Immature natural killer cell (primary cell): ENCODE results near the gene GBP7. TPM values are rescaled to one million over a fixed set of nuclear protein-coding genes. Genes with fewer than 3 reads are reported as not detected.
"Not testable (repeated sequence)": the region's sequence is repeated elsewhere in the genome, so short reads cannot be mapped to it uniquely, and the experiment has no call there.

Experiments used
- DNase-seq, 3 donors: peaks; one replicate each; pipeline ENCODE4 v3.0.0; 2022; ENCODE audit warnings: mixed read lengths in 1 of 3
- H3K27ac Mint-ChIP-seq, 6 donors: one replicate each; pipeline ENCODE4 v1.8.0; 2020; ENCODE audit warnings: mixed read lengths in 6 of 6, mild to moderate bottlenecking in 5 of 6, inconsistent platforms in 4 of 6, moderate library complexity in 3 of 6
- H3K27me3 Mint-ChIP-seq, 3 donors: one replicate each; pipeline ENCODE4 v1.8.0; 2020 to 2021; ENCODE audit warnings: low read depth in 3 of 3, mild to moderate bottlenecking in 3 of 3, mixed read lengths in 3 of 3, moderate library complexity in 3 of 3, inconsistent platforms in 1 of 3
- H3K36me3 Mint-ChIP-seq, 3 donors: one replicate each; pipeline ENCODE4 v1.8.0; 2020; ENCODE audit warnings: mixed read lengths in 3 of 3, inconsistent platforms in 2 of 3, mild to moderate bottlenecking in 2 of 3
- H3K4me1 Mint-ChIP-seq, 2 donors: one replicate each; pipeline ENCODE4 v1.8.0; 2020; ENCODE audit warnings: inconsistent platforms in 2 of 2, mild to moderate bottlenecking in 2 of 2, mixed read lengths in 2 of 2, moderate library complexity in 1 of 2
- H3K4me3 Mint-ChIP-seq, 5 donors: one replicate each; pipeline ENCODE4 v1.8.0; 2020; ENCODE audit warnings: mild to moderate bottlenecking in 5 of 5, mixed read lengths in 5 of 5, inconsistent platforms in 3 of 5, moderate library complexity in 3 of 5
- H3K9me3 Mint-ChIP-seq, 6 donors: one replicate each; pipeline ENCODE4 v1.8.0; 2020; ENCODE audit warnings: mild to moderate bottlenecking in 6 of 6, mixed read lengths in 6 of 6, inconsistent platforms in 4 of 6, moderate library complexity in 3 of 6
- polyA plus RNA-seq, 3 donors: library from polyadenylated mRNA; unstranded; fragments of 300-500 nt; fragmentation: Illumina TruSeq; gene quantifications; one replicate each; pipeline ENCODE4 v1.2.3, GENCODE V29; 2021

GBP7 gene, protein sequence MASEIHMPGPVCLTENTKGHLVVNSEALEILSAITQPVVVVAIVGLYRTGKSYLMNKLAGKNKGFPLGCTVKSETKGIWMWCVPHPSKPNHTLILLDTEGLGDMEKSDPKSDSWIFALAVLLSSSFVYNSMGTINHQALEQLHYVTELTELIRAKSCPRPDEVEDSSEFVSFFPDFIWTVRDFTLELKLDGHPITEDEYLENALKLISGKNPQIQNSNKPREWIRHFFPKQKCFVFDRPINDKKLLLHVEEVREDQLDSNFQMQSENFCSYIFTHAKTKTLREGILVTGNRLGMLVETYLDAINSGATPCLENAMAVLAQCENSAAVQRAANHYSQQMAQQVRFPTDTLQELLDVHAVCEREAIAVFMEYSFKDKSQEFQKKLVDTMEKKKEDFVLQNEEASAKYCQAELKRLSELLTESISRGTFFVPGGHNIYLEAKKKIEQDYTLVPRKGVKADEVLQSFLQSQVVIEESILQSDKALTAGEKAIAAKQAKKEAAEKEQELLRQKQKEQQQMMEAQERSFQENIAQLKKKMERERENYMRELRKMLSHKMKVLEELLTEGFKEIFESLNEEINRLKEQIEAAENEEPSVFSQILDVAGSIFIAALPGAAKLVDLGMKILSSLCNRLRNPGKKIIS
- polyA plus RNA-seq: not detected

DNA sequence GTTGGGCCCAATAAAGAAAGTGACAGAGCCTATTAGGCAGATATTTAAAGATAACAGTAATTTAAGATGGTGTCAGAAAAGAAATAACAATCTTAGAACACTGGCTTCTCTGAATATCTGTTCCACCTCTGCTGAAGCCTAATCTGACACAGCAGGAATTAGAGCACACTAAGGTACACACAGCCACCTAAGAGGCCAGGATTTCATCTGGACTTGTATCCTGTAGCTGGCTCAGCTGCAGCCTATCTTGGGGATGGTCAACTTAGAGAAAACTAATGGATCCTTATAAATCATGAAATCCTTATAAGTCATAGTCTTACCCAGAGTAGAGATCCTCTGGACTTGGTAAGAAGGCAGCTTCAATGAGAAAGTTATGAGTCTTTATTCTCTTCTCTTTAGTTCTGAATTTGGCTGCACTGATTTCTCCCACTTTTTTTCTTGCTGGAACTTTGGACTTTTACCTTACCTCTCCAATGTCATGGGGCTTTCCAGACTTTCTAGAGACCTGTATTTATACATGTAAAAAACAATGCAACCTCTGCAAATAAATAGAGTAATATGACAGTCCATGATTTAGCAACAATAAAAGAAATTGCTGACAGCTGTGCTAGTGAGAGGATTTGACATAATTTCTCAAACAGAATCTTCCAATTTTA, at the start of gene GBP7:
Gene GBP7, minus strand, starts transcription at position 403 of the 656 bp plus-strand sequence. CDS start 4,068 bp downstream, outside the sequence.
- H3K27ac Mint-ChIP-seq: no peak within 1 kb of the TSS
- no peak within 1 kb of the TSS for H3K4me3 Mint-ChIP-seq
- no peaks in the 10 kb centered on the region for H3K9me3 Mint-ChIP-seq
- H3K27me3 Mint-ChIP-seq: peaks cover 0 to 8% (median 1%) of the 10 kb centered on the region in 3 donors
- no peak for DNase-seq
- H3K36me3 Mint-ChIP-seq: peaks cover 0 to 5% (median 0%) of the 10 kb centered on the region in 3 donors
- no peaks in the 10 kb centered on the region for H3K4me1 Mint-ChIP-seq

DNA sequence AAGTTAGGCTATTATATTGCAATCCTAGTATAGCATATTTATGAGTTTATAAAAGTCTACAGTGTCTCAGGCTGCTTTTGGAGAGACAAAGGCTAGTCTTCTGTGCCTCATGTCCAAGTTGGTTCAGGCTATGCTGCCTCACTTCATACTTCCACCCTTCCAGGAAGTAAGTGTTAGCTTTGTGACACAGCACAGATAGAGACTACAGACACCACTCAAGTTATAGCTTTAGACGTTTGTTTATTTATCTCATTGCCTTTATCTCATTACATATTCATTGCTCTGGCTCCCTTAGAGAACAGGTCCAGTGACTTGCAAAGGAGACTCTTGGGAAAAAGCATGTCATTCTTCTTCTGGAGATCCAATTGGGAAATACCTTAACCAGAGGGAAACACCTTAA, 45.5 kb upstream of the GBP7 start:
- Mint-ChIP-seq H3K4me1 (peaks cover 9 to 21% of the 10 kb centered on the region in 2 donors), H3K36me3 (peaks cover 9 to 27% (median 27%) of the 10 kb centered on the region in 3 donors), H3K4me3 (no peak overlapping the region), H3K27me3 (peaks cover 0 to 1% (median 0%) of the 10 kb centered on the region in 3 donors), H3K9me3 (peaks cover under 1 to 18% (median 5%) of the 10 kb centered on the region in 6 donors), H3K27ac (no peak overlapping the region)
- DNase-seq: no peak

DNA sequence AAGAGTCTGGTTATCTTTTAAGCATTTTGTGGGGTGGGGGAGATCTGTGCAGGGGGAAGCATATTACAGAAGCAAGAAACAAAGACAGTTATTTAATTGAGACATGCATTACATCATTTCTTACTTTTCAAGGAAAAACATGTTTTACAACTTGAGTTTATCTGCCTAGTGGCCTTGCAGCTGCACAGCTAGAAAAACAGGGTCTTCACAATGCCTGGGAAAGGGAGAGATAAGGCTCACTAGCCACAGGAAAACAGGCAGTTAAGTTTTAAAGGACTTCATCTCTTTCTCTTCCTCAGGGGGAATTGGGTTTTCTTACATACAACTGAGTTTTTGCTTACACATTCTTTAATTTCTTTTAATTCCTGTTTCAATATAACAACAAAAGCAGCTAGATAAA, 44.0 kb upstream of the GBP7 start:
- Mint-ChIP-seq H3K36me3 (peaks cover 9 to 27% (median 23%) of the 10 kb centered on the region in 3 donors), H3K4me1 (peaks cover 7 to 21% of the 10 kb centered on the region in 2 donors)
- DNase-seq, H3K27ac Mint-ChIP-seq, H3K4me3 Mint-ChIP-seq, H3K9me3 Mint-ChIP-seq, H3K27me3 Mint-ChIP-seq: not testable (repeated sequence)

DNA sequence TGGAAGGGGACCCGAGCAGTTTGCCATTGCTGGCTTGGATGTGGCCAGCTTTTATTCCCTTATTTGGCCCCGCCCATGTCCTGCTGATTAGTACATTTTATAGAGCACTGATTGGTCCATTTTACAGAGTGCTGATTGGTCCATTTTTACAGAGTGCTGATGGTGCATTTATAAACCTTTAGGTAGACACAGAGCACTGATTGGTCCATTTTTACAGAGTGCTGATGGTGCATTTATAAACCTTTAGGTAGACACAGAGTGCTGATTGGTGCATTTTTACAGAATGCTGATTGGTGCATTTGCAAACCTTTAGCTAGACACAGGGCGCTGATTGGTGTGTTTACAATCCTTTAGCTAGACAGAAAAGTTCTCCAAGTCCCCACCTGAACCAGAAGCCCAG, 43.1 kb upstream of the GBP7 start:
- not testable (repeated sequence) for H3K27ac Mint-ChIP-seq, H3K9me3 Mint-ChIP-seq, H3K27me3 Mint-ChIP-seq, DNase-seq, H3K4me3 Mint-ChIP-seq
- Mint-ChIP-seq H3K4me1 (peaks cover 7 to 21% of the 10 kb centered on the region in 2 donors), H3K36me3 (peaks cover 9 to 27% (median 23%) of the 10 kb centered on the region in 3 donors)

DNA sequence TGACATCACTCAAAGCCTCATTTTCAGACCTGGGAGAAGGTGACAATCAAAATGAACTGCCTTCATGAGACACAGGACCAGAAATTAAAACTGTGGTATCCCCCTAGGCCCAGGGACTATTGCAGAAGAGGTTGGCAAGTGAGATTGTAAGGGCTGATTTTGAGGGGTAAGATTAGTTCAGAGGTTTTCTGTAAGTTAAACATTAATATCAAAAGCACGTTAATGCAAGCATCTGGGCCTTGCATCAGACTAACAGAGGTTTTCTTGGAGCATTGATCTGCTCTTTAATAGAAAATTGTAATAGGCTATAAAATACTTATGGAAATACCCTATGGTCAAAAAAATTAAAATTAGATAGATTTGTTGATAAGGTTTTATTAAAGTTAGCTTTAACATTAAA, 37.5 kb upstream of the GBP7 start:
- peaks cover 0 to 5% (median 2%) of the 10 kb centered on the region in 6 donors for H3K9me3 Mint-ChIP-seq
- H3K4me1 Mint-ChIP-seq: no peaks in the 10 kb centered on the region
- H3K27me3 Mint-ChIP-seq: no peaks in the 10 kb centered on the region
- DNase-seq: no peak
- H3K36me3 Mint-ChIP-seq: peaks cover 9 to 29% (median 24%) of the 10 kb centered on the region in 3 donors
- H3K4me3 Mint-ChIP-seq: no peak overlapping the region
- no peak overlapping the region for H3K27ac Mint-ChIP-seq

DNA sequence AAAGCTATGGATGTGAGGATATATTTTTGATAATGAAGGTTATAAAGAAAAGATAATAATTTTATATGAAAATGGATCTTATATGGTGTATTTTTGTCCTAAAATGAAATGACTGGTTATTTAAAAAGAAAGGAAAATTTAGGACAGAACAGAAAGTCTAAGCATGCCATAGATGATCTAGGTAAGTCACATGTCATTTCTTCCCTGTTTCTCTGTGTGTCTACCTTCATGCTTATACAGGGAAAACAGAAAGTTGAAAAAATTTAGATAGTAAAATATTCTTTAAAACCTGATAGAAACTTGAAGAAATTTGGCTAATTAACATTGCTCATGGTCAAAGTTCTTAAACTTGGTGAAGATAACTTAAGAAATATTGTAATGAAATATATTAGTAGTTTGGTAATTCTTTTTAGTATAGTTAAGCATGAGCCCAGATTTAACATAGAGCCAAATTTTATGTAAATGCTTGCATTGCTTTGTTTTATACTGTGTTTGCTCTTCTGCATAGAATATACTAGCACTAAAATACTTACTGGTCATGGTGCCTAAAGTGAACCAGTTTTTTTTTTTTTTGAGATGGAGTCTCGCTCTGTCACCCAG, 35.3 kb upstream of the GBP7 start:
- DNase-seq: no peak
- Mint-ChIP-seq H3K27ac (no peak overlapping the region), H3K27me3 (no peaks in the 10 kb centered on the region), H3K4me1 (peaks cover 2 to 5% of the 10 kb centered on the region in 2 donors), H3K4me3 (no peak overlapping the region), H3K9me3 (peaks cover 0 to 9% (median 3%) of the 10 kb centered on the region in 6 donors), H3K36me3 (peaks cover 8 to 21% (median 17%) of the 10 kb centered on the region in 3 donors)

DNA sequence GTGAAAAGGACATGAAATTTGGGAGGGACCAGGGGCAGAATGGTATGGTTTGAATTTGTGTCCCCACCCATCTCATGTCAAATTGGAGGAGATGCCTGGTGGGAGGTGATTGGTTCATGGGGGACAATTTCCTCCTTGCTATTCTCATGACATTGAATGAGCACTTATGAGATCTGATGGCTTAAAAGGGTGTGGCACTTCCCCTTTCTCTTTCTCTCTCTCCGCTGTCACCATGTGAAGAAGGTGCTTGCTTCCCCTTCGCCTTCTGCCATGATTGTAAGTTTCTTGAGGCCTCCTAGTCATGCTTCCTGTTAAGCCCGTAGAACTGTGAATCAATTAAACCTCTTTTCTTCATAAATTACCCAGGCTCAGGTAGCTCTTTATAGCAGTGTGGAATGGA, 30.6 kb upstream of the GBP7 start:
- Mint-ChIP-seq H3K36me3 (peaks cover 23 to 41% (median 32%) of the 10 kb centered on the region in 3 donors), H3K4me1 (peaks cover 16 to 29% of the 10 kb centered on the region in 2 donors), H3K9me3 (peaks cover 5 to 22% (median 12%) of the 10 kb centered on the region in 6 donors), H3K4me3 (no peak overlapping the region), H3K27ac (peak overlapping the region in 1 of 6 donors; percentile 71), H3K27me3 (peaks cover 0 to 4% (median 1%) of the 10 kb centered on the region in 3 donors)
- no peak for DNase-seq

DNA sequence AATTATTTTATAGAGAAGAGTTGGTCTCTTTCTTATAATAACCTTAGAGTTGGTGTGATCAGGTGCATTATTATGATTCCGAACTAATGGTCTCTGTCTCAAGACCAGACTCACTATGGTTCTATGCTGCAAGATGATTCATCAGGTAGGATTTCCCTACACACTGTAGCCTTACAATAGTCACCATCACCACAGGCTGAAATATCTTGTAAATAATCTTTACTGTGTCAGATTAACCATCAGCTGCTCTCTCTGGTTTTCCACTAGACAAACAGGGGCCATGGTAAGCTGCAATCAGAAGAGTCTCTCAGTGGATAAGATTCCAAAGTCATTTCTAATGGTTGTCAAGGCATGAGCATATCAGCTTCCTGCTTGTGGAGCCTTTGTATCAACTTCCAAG, 27.4 kb upstream of the GBP7 start:
- Mint-ChIP-seq H3K27me3 (peaks cover 0 to 7% (median 4%) of the 10 kb centered on the region in 3 donors), H3K9me3 (peaks cover 5 to 17% (median 12%) of the 10 kb centered on the region in 6 donors), H3K27ac (peak overlapping the region in 2 of 6 donors; percentile 36), H3K4me1 (peaks cover 36 to 48% of the 10 kb centered on the region in 2 donors), H3K36me3 (peaks cover 19 to 27% (median 25%) of the 10 kb centered on the region in 3 donors), H3K4me3 (no peak overlapping the region)
- no peak for DNase-seq

DNA sequence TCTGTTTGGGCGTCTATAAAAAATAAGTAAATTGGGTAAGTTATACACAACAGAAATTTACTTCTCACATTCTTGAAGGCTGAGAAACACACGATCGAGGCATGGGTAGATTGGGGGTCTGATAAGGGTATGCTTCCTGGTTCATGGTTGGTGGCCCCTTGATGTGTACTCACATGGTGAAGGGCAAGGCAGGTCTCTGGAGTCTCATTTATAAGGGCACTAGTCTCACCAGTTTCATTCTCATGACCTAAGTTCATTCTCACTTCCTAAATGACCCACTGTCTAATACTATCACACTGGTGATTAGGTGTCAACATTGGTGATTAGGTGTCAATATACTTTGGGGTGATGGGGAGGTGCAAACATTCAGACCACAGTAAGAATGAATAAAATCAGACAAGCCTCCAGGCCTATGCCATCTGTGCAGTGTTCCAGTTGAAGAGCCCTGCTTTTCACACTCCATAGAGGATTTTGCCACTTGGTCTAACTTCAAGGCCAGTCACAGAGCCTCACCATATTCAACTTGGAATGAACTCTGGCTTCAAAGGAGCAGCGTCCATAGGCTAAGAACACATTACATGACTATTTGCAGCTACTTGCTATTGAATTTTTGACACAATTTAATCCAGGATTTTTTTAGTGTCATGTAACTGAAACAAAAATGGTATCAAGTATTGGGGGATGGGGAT, 25.4 kb upstream of the GBP7 start:
- H3K4me3 Mint-ChIP-seq: peak overlapping the region; percentile 94 to 98 (median 96)
- peaks cover 47 to 61% of the 10 kb centered on the region in 2 donors for H3K4me1 Mint-ChIP-seq
- peak overlapping the region; percentile 94 to 99 (median 95) for H3K27ac Mint-ChIP-seq
- DNase-seq: peak in 2 of 3 donors; percentile 11 to 36
- H3K9me3 Mint-ChIP-seq: peaks cover 4 to 15% (median 7%) of the 10 kb centered on the region in 6 donors
- H3K27me3 Mint-ChIP-seq: peaks cover 0 to 7% (median 4%) of the 10 kb centered on the region in 3 donors
- H3K36me3 Mint-ChIP-seq: peaks cover 14 to 28% (median 28%) of the 10 kb centered on the region in 3 donors

DNA sequence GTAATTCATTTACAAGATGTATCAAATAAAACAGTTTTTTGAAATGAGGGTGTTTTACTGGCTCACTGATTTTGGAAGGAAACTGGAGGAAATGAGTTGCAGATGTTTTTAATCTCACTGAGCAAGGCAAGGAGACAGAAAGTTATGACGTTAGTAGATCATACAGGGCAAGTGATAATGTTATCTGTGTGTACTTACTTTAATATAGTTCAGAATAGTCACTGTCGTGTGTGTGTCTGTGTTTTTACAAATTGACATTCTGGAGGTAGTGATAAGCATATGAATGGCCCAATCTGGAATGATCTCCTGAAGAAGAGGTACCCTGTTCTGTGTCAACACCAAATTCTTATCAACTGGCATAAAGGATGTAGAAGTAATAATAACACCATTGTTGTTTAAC, 24.9 kb upstream of the GBP7 start:
- peaks cover 52 to 67% of the 10 kb centered on the region in 2 donors for H3K4me1 Mint-ChIP-seq
- H3K36me3 Mint-ChIP-seq: peaks cover 16 to 31% (median 30%) of the 10 kb centered on the region in 3 donors
- H3K9me3 Mint-ChIP-seq: peaks cover 4 to 15% (median 7%) of the 10 kb centered on the region in 6 donors
- peaks cover 0 to 7% (median 4%) of the 10 kb centered on the region in 3 donors for H3K27me3 Mint-ChIP-seq
- peak overlapping the region; percentile 94 to 99 (median 95) for H3K27ac Mint-ChIP-seq
- peak overlapping the region; percentile 94 to 98 (median 96) for H3K4me3 Mint-ChIP-seq
- peak in 2 of 3 donors; percentile 3 to 26 for DNase-seq

DNA sequence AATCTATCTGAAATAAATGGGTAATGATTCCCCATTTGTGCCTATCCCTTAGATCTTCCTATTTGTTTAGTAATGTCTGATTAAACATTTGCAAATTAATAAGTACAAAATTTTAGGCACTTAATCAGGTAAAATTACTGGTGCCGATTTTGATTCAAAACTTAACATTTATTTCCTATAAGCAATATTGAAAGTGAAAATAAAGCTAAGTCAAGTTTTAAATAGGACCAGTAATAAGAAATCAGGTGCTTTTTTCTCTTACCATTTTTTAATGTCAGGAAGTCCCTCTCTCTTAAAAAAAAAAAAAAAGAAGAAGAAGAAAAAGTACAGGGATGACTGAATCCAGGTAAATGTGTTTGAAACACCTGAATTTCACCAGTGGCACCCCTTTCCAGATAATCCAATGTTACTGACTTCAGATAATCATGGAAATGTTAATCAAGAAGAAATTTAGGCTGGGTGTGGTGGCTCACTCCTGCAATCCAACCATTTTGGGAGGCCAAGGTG, 23.8 kb upstream of the GBP7 start:
- Mint-ChIP-seq H3K9me3 (peaks cover 3 to 7% (median 6%) of the 10 kb centered on the region in 6 donors), H3K4me3 (peak overlapping the region; percentile 94 to 98 (median 96)), H3K4me1 (peaks cover 63 to 77% of the 10 kb centered on the region in 2 donors), H3K36me3 (peaks cover 27 to 39% (median 35%) of the 10 kb centered on the region in 3 donors), H3K27ac (peak overlapping the region; percentile 94 to 99 (median 97)), H3K27me3 (peaks cover 0 to 7% (median 4%) of the 10 kb centered on the region in 3 donors)
- DNase-seq: peak; percentile 30 to 38 (median 30)

DNA sequence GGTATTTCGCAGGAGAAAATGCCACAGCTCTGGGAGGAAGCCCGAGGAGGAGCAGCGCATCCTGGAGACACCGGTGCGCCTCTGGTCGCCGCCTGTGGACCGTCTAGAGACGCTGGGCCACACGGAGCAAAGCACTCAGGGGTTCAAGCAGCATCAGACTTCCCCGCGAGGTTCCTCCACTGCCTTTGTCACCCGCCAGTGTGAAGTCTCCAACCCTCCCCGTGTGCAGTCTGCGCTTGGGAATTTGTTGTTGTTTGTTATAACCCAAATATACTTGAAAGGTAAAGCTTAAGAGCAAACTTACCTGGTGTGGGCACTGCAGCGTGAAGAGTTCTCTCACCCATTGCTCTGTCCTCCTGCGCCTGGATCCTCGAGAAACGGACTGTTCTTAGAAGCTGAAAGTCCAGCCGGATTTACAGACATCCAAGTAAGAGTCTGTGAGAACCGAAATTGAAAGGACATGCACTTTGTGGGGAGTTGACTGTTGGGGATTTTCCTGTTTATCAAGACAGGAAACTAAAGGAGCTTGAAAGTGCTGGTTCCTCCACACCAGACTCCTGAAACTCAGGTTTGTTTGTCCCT, 22.8 kb upstream of the GBP7 start, which contains the start of gene GBP4:
Gene GBP4, minus strand, starts transcription at position 452 of the 582 bp plus-strand sequence. Its CDS starts 108 bp downstream, at position 344.
- peak; percentile 57 to 68 (median 65) for DNase-seq
- H3K4me3 Mint-ChIP-seq: peak within 1 kb of the TSS; percentile 94 to 98 (median 96)
- H3K27ac Mint-ChIP-seq: peak within 1 kb of the TSS; percentile 94 to 99 (median 97)
- H3K36me3 Mint-ChIP-seq: peaks cover 22 to 39% (median 33%) of the 10 kb centered on the region in 3 donors
- peaks cover 68 to 86% of the 10 kb centered on the region in 2 donors for H3K4me1 Mint-ChIP-seq
- peaks cover 0 to 7% (median 4%) of the 10 kb centered on the region in 3 donors for H3K27me3 Mint-ChIP-seq
- H3K9me3 Mint-ChIP-seq: no peaks in the 10 kb centered on the region
